HepG2 (cell line): ENCODE measurements around the gene NRN1L. TPM values are rescaled to one million over a fixed set of nuclear protein-coding genes. Genes with fewer than 3 reads are reported as not detected.

ENCODE experiments used
- AGO1 ChIP-seq: fragments of 200-400 bp; formaldehyde crosslinking; IDR thresholded peaks from 2 replicates; pipeline ENCODE4 v1.6.1; 2017; ENCODE audit warnings: mild to moderate bottlenecking, low read depth, low read length, moderate library complexity; ENCODE audit not compliant: poor library complexity, severe bottlenecking
- BHLHE40 ChIP-seq: IDR thresholded peaks from 2 replicates; pipeline ENCODE4 v1.6.1; 2011; ENCODE audit warnings: low read length, improper control_type of control experiment
- BRD4 ChIP-seq: sonication (generic); formaldehyde crosslinking; IDR thresholded peaks from 2 replicates; pipeline ENCODE4 v1.4.0; 2020; ENCODE audit warnings: missing genetic modification reagents
- GPN1 ChIP-seq: sonication (generic); formaldehyde crosslinking; IDR thresholded peaks from 2 replicates; pipeline ENCODE4 v1.5.1; 2020; ENCODE audit warnings: missing genetic modification reagents, borderline replicate concordance
- KIAA2018 ChIP-seq: sonication (generic); formaldehyde crosslinking; IDR thresholded peaks from 2 replicates; pipeline ENCODE4 v1.5.0; 2020; ENCODE audit warnings: mild to moderate bottlenecking, missing genetic modification reagents, borderline replicate concordance
- KMT2A ChIP-seq: sonication (generic); formaldehyde crosslinking; IDR thresholded peaks from 2 replicates; pipeline ENCODE4 v1.4.0; 2020; ENCODE audit warnings: missing genetic modification reagents
- MTF2 ChIP-seq: sonication (generic); formaldehyde crosslinking; IDR thresholded peaks from 2 replicates; pipeline ENCODE4 v1.5.0; 2020; ENCODE audit warnings: missing genetic modification reagents, borderline replicate concordance
- MZF1 ChIP-seq: sonication (generic); formaldehyde crosslinking; IDR thresholded peaks from 2 replicates; pipeline ENCODE4 v1.8.1; 2023; ENCODE audit warnings: mild to moderate bottlenecking, missing genetic modification reagents, borderline replicate concordance
- NPAS2 ChIP-seq: sonication (generic); formaldehyde crosslinking; IDR thresholded peaks from 2 replicates; pipeline ENCODE4 v1.8.0; 2022; ENCODE audit warnings: mild to moderate bottlenecking, missing genetic modification reagents, borderline replicate concordance
- PAF1 ChIP-seq: IDR thresholded peaks from 2 replicates; pipeline ENCODE4 v1.6.1; 2016; ENCODE audit warnings: missing genetic modification reagents, missing compliant biosample characterization
- SRSF9 ChIP-seq: fragments of 200-400 bp; formaldehyde crosslinking; IDR thresholded peaks from 2 replicates; pipeline ENCODE4 v1.6.1; 2018; ENCODE audit warnings: borderline replicate concordance, mild to moderate bottlenecking, low read depth, low read length; ENCODE audit not compliant: insufficient read depth, poor library complexity, severe bottlenecking
- YEATS2 ChIP-seq: sonication (generic); formaldehyde crosslinking; IDR thresholded peaks from 2 replicates; pipeline ENCODE4 v1.4.0; 2020; ENCODE audit warnings: missing genetic modification reagents, borderline replicate concordance
- ZNF274 ChIP-seq: sonication (generic); formaldehyde crosslinking; IDR thresholded peaks from 2 replicates; pipeline ENCODE4 v1.5.1; 2020; ENCODE audit warnings: mild to moderate bottlenecking, missing genetic modification reagents
- ZNF501 ChIP-seq: sonication (generic); formaldehyde crosslinking; IDR thresholded peaks from 2 replicates; pipeline ENCODE4 v1.5.1; 2020; ENCODE audit warnings: mild to moderate bottlenecking, moderate library complexity, missing genetic modification reagents
- ZNF558 ChIP-seq: sonication (generic); formaldehyde crosslinking; IDR thresholded peaks from 2 replicates; pipeline ENCODE4 v1.9.0; 2022; ENCODE audit warnings: mild to moderate bottlenecking, missing genetic modification reagents, borderline replicate concordance
- ZSCAN30 ChIP-seq: sonication (generic); formaldehyde crosslinking; IDR thresholded peaks from 2 replicates; pipeline ENCODE4 v1.5.0; 2020; ENCODE audit warnings: mild to moderate bottlenecking, missing genetic modification reagents
- polyA plus RNA-seq, 8 experiments: library from polyadenylated mRNA; depleted of rRNA in 3 of 8; stranded (reverse) in 7 of 8; unstranded in 1 of 8; fragments of >200 nt; fragmentation: Illumina TruSeq in 4 of 8; extraction: Trizol in 4 of 8; gene quantifications; 2 replicates each; pipeline versions ENCODE4 v1.2.1 to v1.2.3, GENCODE V29; 2011 to 2016; ENCODE audit warnings: low read depth in 4 of 8, missing spikeins in 1 of 8, mixed read lengths in 1 of 8; ENCODE audit not compliant: insufficient read depth in 1 of 8
- total RNA-seq, 5 experiments: library from RNA; depleted of rRNA; stranded (reverse); fragments of >200 nt; fragmentation: Illumina TruSeq; extraction: Trizol; gene quantifications; 2 replicates each; pipeline ENCODE4 v1.2.3, GENCODE V29; 2016; ENCODE audit warnings: low read depth in 1 of 5
- TF ChIP-seq, protein P1 (sequence below): sonication (generic); formaldehyde crosslinking; IDR thresholded peaks from 2 replicates; pipeline ENCODE4 v1.4.0; 2020; ENCODE audit warnings: mild to moderate bottlenecking, missing genetic modification reagents
- TF ChIP-seq, protein P2 (sequence below): sonication (generic); formaldehyde crosslinking; IDR thresholded peaks from 2 replicates; pipeline ENCODE4 v1.4.0; 2020; ENCODE audit warnings: missing genetic modification reagents, mild to moderate bottlenecking, borderline replicate concordance

The NRN1L gene
- total and polyA plus RNA-seq, 2 of the 13 experiments (the other 11 are each of a cell fraction or from before 2014, with no cell fraction given), result 0.53 to 1.2 TPM

- TF ChIP-seq ZNF501 (CRISPR knock-in tag), result peak; percentile 97
- TF ChIP-seq SRSF9, result no peak
- TF ChIP-seq MZF1 (CRISPR knock-in tag), result no peak; the same call in 1 of the 2 replicates
- TF ChIP-seq PAF1, result no peak
- TF ChIP-seq, protein P1, sequence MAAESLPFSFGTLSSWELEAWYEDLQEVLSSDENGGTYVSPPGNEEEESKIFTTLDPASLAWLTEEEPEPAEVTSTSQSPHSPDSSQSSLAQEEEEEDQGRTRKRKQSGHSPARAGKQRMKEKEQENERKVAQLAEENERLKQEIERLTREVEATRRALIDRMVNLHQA (CRISPR knock-in tag), result no peak
- TF ChIP-seq KIAA2018 (CRISPR knock-in tag), result no peak
- TF ChIP-seq YEATS2 (CRISPR knock-in tag), result peak; percentile 91
- TF ChIP-seq NPAS2 (CRISPR knock-in tag), result no peak
- TF ChIP-seq AGO1, result peak; percentile 97
- peak; percentile 96 for TF ChIP-seq BRD4 (CRISPR knock-in tag)
- peak; percentile 58 for TF ChIP-seq KMT2A (CRISPR knock-in tag)
- no peak for TF ChIP-seq ZSCAN30 (CRISPR knock-in tag)
- TF ChIP-seq, protein P2, sequence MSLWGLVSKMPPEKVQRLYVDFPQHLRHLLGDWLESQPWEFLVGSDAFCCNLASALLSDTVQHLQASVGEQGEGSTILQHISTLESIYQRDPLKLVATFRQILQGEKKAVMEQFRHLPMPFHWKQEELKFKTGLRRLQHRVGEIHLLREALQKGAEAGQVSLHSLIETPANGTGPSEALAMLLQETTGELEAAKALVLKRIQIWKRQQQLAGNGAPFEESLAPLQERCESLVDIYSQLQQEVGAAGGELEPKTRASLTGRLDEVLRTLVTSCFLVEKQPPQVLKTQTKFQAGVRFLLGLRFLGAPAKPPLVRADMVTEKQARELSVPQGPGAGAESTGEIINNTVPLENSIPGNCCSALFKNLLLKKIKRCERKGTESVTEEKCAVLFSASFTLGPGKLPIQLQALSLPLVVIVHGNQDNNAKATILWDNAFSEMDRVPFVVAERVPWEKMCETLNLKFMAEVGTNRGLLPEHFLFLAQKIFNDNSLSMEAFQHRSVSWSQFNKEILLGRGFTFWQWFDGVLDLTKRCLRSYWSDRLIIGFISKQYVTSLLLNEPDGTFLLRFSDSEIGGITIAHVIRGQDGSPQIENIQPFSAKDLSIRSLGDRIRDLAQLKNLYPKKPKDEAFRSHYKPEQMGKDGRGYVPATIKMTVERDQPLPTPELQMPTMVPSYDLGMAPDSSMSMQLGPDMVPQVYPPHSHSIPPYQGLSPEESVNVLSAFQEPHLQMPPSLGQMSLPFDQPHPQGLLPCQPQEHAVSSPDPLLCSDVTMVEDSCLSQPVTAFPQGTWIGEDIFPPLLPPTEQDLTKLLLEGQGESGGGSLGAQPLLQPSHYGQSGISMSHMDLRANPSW, result peak; percentile 90; the same call in 1 of the 2 replicates
- no peak for TF ChIP-seq MTF2 (CRISPR knock-in tag)
- TF ChIP-seq ZNF558 (CRISPR knock-in tag), result peak; percentile 96; the same call in 1 of the 2 replicates
- TF ChIP-seq GPN1 (CRISPR knock-in tag), result no peak
- no peak; the same call in 1 of the 2 replicates for TF ChIP-seq BHLHE40
- TF ChIP-seq ZNF274 (CRISPR knock-in tag), result peak; percentile 93
Observed at GRCh38 chr16:67935402-67936123, 50.9 kb downstream of the NRN1L start (continued).
